Activated T-helper 1 cell treated with anti-CD3 and anti-CD28 coated beads, Interleukin-2, amount 50 U/mL, for 16 hours (primary cell): ENCODE results near the gene PTCSC3.
"Not testable (repeated sequence)": the region's sequence is repeated elsewhere in the genome, so short reads cannot be mapped to it uniquely, and the experiment has no call there.

Experiments used
- DNase-seq, 2 donors: peaks; one replicate each; pipeline ENCODE4 v3.0.0-alpha.2; 2020; ENCODE audit warnings: low read depth in 1 of 2, low spot score in 1 of 2

The PTCSC3 gene

GRCh38 chr14:36174767-36175424 is 1.6 kb downstream of the PTCSC3 start:
- no peak for DNase-seq

GRCh38 chr14:36173161-36173560 is 3.4 kb downstream of the PTCSC3 start:
- DNase-seq = no peak

GRCh38 chr14:36171607-36172006 is 4.9 kb downstream of the PTCSC3 start:
- DNase-seq = no peak

GRCh38 chr14:36167431-36167830 is 9.1 kb downstream of the PTCSC3 start:
- DNase-seq = no peak

- no peak for DNase-seq
Measured at GRCh38 chr14:36163451-36163850, 13.1 kb downstream of the PTCSC3 start.

- no peak for DNase-seq
Measured at GRCh38 chr14:36162267-36162666, 14.3 kb downstream of the PTCSC3 start.

- no peak for DNase-seq
Measured at GRCh38 chr14:36161776-36162175, 14.7 kb downstream of the PTCSC3 start.

- no peak for DNase-seq
Measured at GRCh38 chr14:36151335-36151734, 25.2 kb downstream of the PTCSC3 start.

GRCh38 chr14:36134038-36134437 is 42.5 kb downstream of the PTCSC3 start:
- DNase-seq = no peak

GRCh38 chr14:36132826-36133225 is 43.7 kb downstream of the PTCSC3 start:
- no peak for DNase-seq

- no peak for DNase-seq
Measured at GRCh38 chr14:36130186-36130585, 46.3 kb downstream of the PTCSC3 start.

GRCh38 chr14:36129181-36129580 is 47.3 kb downstream of the PTCSC3 start:
- no peak for DNase-seq

- no peak for DNase-seq
Measured at GRCh38 chr14:36113341-36113740, 63.2 kb downstream of the PTCSC3 start.

- no peak for DNase-seq
Measured at GRCh38 chr14:36111822-36112583, 64.5 kb downstream of the PTCSC3 start.

GRCh38 chr14:36105401-36105800 is 71.1 kb downstream of the PTCSC3 start:
- no peak for DNase-seq

- not testable (repeated sequence) for DNase-seq
Measured at GRCh38 chr14:36104258-36104657, 72.3 kb downstream of the PTCSC3 start.

- DNase-seq = no peak
Measured at GRCh38 chr14:36099619-36100018, 76.9 kb downstream of the PTCSC3 start.

- DNase-seq = no peak
Measured at GRCh38 chr14:36097356-36097755, 79.2 kb downstream of the PTCSC3 start.

GRCh38 chr14:36096090-36096489 is 80.4 kb downstream of the PTCSC3 start:
- no peak for DNase-seq

- no peak for DNase-seq
Measured at GRCh38 chr14:36094963-36095362, 81.6 kb downstream of the PTCSC3 start.

GRCh38 chr14:36091096-36091495 is 85.4 kb downstream of the PTCSC3 start:
- no peak for DNase-seq

GRCh38 chr14:36087411-36087810 is 89.1 kb downstream of the PTCSC3 start:
- DNase-seq = no peak
